Measurements from ENCODE around the gene GPC2.
A peak's percentile ranks its signal among the peaks of the same experiment; 100 is the strongest.

GPC2 gene

GRCh38 chr7:100166970-100167911 lies 9.9 kb downstream of the GPC2 start:
- Histone ChIP-seq H3K79me2 (ENCODE audit: control insufficient read depth, low read length) (no peaks in the 10 kb centered on the region), H3K4me1 (ENCODE audit: control insufficient read depth, low read length) (peaks cover 69% of the 10 kb centered on the region), H3K9me2 (replicated peaks; ENCODE audit: control insufficient read depth, low read length) (no peaks in the 10 kb centered on the region), H3F3A (ENCODE audit: control insufficient read depth, insufficient read depth) (peaks cover 16% of the 10 kb centered on the region), H3K36me3 (ENCODE audit: control insufficient read depth, low read length) (peaks cover 11% of the 10 kb centered on the region; the same call in 1 of the 2 replicates), H3K27ac (ENCODE audit: low read depth, low read length) (no peak overlapping the region), H3K4me2 (ENCODE audit: low read length) (peak overlapping the region; percentile 80), H3K9me3 (ENCODE audit: control insufficient read depth, insufficient read depth, low read length) (no peaks in the 10 kb centered on the region), H4K20me1 (ENCODE audit: control insufficient read depth, insufficient read depth, low read depth, low read length) (no peaks in the 10 kb centered on the region), H3K27me3 (ENCODE audit: control insufficient read depth, low read length) (peaks cover 16% of the 10 kb centered on the region), H3K4me3 (ENCODE audit: low read length) (peak overlapping the region; percentile 65)
- TF ChIP-seq EZH2phosphoT487 (IDR thresholded peaks at IDR 0.05; ENCODE audit: borderline replicate concordance, low read length): no peak
- TF ChIP-seq CTCF (IDR thresholded peaks at IDR 0.05; ENCODE audit: low read depth, low read length, poor library complexity, severe bottlenecking): no peak

GRCh38 chr7:100166317-100166940 lies 10.8 kb downstream of the GPC2 start:
- Histone ChIP-seq H3K36me3 (ENCODE audit: control insufficient read depth, low read length) (peaks cover 11% of the 10 kb centered on the region; the same call in 1 of the 2 replicates), H3K4me2 (ENCODE audit: low read length) (no peak overlapping the region), H3K4me1 (ENCODE audit: control insufficient read depth, low read length) (peaks cover 63% of the 10 kb centered on the region), H3K9me3 (ENCODE audit: control insufficient read depth, insufficient read depth, low read length) (no peaks in the 10 kb centered on the region), H3K4me3 (ENCODE audit: low read length) (no peak overlapping the region), H3F3A (ENCODE audit: control insufficient read depth, insufficient read depth) (peaks cover 12% of the 10 kb centered on the region; the same call in 1 of the 2 replicates), H3K9me2 (replicated peaks; ENCODE audit: control insufficient read depth, low read length) (no peaks in the 10 kb centered on the region), H4K20me1 (ENCODE audit: control insufficient read depth, insufficient read depth, low read depth, low read length) (no peaks in the 10 kb centered on the region), H3K27me3 (ENCODE audit: control insufficient read depth, low read length) (peaks cover 16% of the 10 kb centered on the region), H3K27ac (ENCODE audit: low read depth, low read length) (no peak overlapping the region), H3K79me2 (ENCODE audit: control insufficient read depth, low read length) (no peaks in the 10 kb centered on the region)
- TF ChIP-seq CTCF (IDR thresholded peaks at IDR 0.05; ENCODE audit: low read depth, low read length, poor library complexity, severe bottlenecking) (no peak), EZH2phosphoT487 (IDR thresholded peaks at IDR 0.05; ENCODE audit: borderline replicate concordance, low read length) (no peak)

- peak overlapping the region; percentile 36; the same call in 1 of the 2 replicates for H3K4me2 ChIP-seq (ENCODE audit: low read length)
Measured at GRCh38 chr7:100163871-100164270, 13.3 kb downstream of the GPC2 start.

More at GRCh38 chr7:100163871-100164270, 13.3 kb downstream of the GPC2 start:
- Histone ChIP-seq H3F3A (ENCODE audit: control insufficient read depth, insufficient read depth) (peaks cover 3% of the 10 kb centered on the region; the same call in 1 of the 2 replicates), H3K4me1 (ENCODE audit: control insufficient read depth, low read length) (peaks cover 42% of the 10 kb centered on the region), H3K4me3 (ENCODE audit: low read length) (no peak overlapping the region), H3K9me3 (ENCODE audit: control insufficient read depth, insufficient read depth, low read length) (no peaks in the 10 kb centered on the region), H3K9me2 (replicated peaks; ENCODE audit: control insufficient read depth, low read length) (no peaks in the 10 kb centered on the region), H3K27me3 (ENCODE audit: control insufficient read depth, low read length) (peaks cover 16% of the 10 kb centered on the region), H3K79me2 (ENCODE audit: control insufficient read depth, low read length) (peaks cover 4% of the 10 kb centered on the region), H3K36me3 (ENCODE audit: control insufficient read depth, low read length) (no peaks in the 10 kb centered on the region), H3K27ac (ENCODE audit: low read depth, low read length) (no peak overlapping the region), H4K20me1 (ENCODE audit: control insufficient read depth, insufficient read depth, low read depth, low read length) (no peaks in the 10 kb centered on the region)
- TF ChIP-seq CTCF (IDR thresholded peaks at IDR 0.05; ENCODE audit: low read depth, low read length, poor library complexity, severe bottlenecking) (no peak), EZH2phosphoT487 (IDR thresholded peaks at IDR 0.05; ENCODE audit: borderline replicate concordance, low read length) (no peak)

Data from DOHH2 (cell line).